ENCODE data around the gene PTTG1IP. TPM values are rescaled to one million over a fixed set of nuclear protein-coding genes. Genes with fewer than 3 reads are reported as not detected.
A peak's percentile ranks its signal among the peaks of the same experiment; 100 is the strongest.

Gene PTTG1IP
- total and polyA plus RNA-seq, 2 of the 13 experiments (the other 11 are each of a cell fraction or from before 2014, with no cell fraction given), result 161 to 700 TPM

DNA sequence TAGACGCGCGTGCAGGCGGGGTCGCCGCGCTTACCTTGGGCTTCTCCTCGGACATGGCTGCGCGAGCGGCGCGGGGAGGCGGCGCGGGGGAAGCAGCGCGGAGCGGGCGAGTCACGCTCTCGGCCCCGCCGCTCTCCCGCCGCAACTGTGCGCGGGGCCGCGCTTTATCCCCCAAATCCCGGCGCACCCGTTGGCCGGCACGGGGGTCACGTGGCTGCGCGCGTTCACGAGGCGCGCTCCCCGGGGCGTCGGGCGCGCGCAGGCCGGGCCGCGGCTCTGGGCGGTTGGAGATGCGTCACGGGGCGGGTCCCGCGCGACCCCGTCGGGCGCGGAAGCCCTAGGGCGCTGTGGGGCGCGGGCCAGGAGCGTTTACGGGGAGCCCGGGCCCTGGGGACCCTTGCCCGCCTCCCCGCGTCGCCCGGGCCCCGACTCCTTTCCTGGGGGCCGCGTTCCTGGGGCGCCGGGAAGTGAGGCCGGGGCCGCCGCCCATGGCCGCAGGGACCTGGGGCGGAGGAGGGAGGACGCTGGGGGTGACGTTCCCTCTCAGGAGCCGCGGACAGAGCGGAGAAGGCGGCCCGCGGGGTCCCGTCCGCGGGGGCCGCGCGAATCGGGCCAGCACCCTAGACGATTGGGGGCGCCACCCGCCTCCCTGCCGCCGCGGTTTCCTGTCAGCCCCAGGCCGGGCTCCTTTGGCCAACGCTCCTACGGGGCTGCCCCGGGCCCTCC is 55.4 kb downstream of the PTTG1IP start, which contains the start of gene SUMO3 (continued):
- TF ChIP-seq ZNF549 (CRISPR knock-in tag; IDR thresholded peaks at IDR 0.05) (no peak), CREB3 (CRISPR knock-in tag; IDR thresholded peaks at IDR 0.05) (no peak), SKI (IDR thresholded peaks at IDR 0.05; ENCODE audit: partially characterized antibody) (no peak), GZF1 (CRISPR knock-in tag; IDR thresholded peaks at IDR 0.05) (no peak), NR2C2 (CRISPR knock-in tag; IDR thresholded peaks at IDR 0.05; ENCODE audit: borderline replicate concordance) (no peak), MED8 (CRISPR knock-in tag; IDR thresholded peaks at IDR 0.05; ENCODE audit: insufficient replicate concordance) (no peak), YEATS4 (CRISPR knock-in tag; IDR thresholded peaks at IDR 0.05; ENCODE audit: borderline replicate concordance) (peak; percentile 35; the same call in 1 of the 2 replicates), ZNF224 (CRISPR knock-in tag; IDR thresholded peaks at IDR 0.05) (no peak), ATF7-NPFF (CRISPR knock-in tag; IDR thresholded peaks at IDR 0.05; ENCODE audit: low read depth) (peak; percentile 14; the same call in 1 of the 2 replicates), BHLHE40 (IDR thresholded peaks at IDR 0.05; ENCODE audit: low read length) (peak; percentile 58; the same call in 1 of the 2 replicates), TFE3 (CRISPR knock-in tag; IDR thresholded peaks at IDR 0.05) (no peak), SAP130 (CRISPR knock-in tag; IDR thresholded peaks at IDR 0.05; ENCODE audit: low read depth) (peak; percentile 58), HHEX (CRISPR knock-in tag; IDR thresholded peaks at IDR 0.05) (no peak), RERE (CRISPR knock-in tag; IDR thresholded peaks at IDR 0.05; ENCODE audit: low read depth) (no peak), MBNL3 (CRISPR knock-in tag; conservative IDR thresholded peaks at IDR 0.05) (no peak), EHMT2 (IDR thresholded peaks at IDR 0.05; ENCODE audit: borderline replicate concordance, low read depth, low read length) (no peak), ATF6 (CRISPR knock-in tag; conservative IDR thresholded peaks at IDR 0.05) (no peak), ARNTL (CRISPR knock-in tag; IDR thresholded peaks at IDR 0.05) (no peak), ZNF557 (CRISPR knock-in tag; IDR thresholded peaks at IDR 0.05) (no peak), DRAP1 (CRISPR knock-in tag; IDR thresholded peaks at IDR 0.05) (no peak), NFE2L2 (IDR thresholded peaks at IDR 0.05; ENCODE audit: low read length) (no peak)

All from HepG2 (cell line).